ENCODE results near the gene ADGRD1.

Gene ADGRD1

GRCh38 chr12:131087991-131088700 is 134.4 kb downstream of the ADGRD1 start:
- H3K4me1 ChIP-seq (ENCODE audit: control insufficient read depth, low read length): no peaks in the 10 kb centered on the region

GRCh38 chr12:131088701-131089530 is 135.2 kb downstream of the ADGRD1 start:
- no peaks in the 10 kb centered on the region for H3K4me1 ChIP-seq (ENCODE audit: control insufficient read depth, low read length)
- H3K9me2 ChIP-seq (replicated peaks; ENCODE audit: control insufficient read depth, low read length): no peaks in the 10 kb centered on the region
- H3F3A ChIP-seq (ENCODE audit: control insufficient read depth, insufficient read depth): no peaks in the 10 kb centered on the region
- H3K27me3 ChIP-seq (ENCODE audit: control insufficient read depth, low read length): no peaks in the 10 kb centered on the region
- H3K9me3 ChIP-seq (ENCODE audit: control insufficient read depth, insufficient read depth, low read length): no peaks in the 10 kb centered on the region
- TF ChIP-seq CTCF (IDR thresholded peaks at IDR 0.05; ENCODE audit: low read depth, low read length, poor library complexity, severe bottlenecking): no peak
- no peak for TF ChIP-seq EZH2phosphoT487 (IDR thresholded peaks at IDR 0.05; ENCODE audit: borderline replicate concordance, low read length)
- no peak overlapping the region for H3K4me3 ChIP-seq (ENCODE audit: low read length)
- H3K36me3 ChIP-seq (ENCODE audit: control insufficient read depth, low read length): no peaks in the 10 kb centered on the region
- H3K4me2 ChIP-seq (ENCODE audit: low read length): no peak overlapping the region
- H3K27ac ChIP-seq (ENCODE audit: low read depth, low read length): no peak overlapping the region
- no peaks in the 10 kb centered on the region for H3K79me2 ChIP-seq (ENCODE audit: control insufficient read depth, low read length)
- H4K20me1 ChIP-seq (ENCODE audit: control insufficient read depth, insufficient read depth, low read depth, low read length): no peaks in the 10 kb centered on the region

More at GRCh38 chr12:131087991-131088700, 134.4 kb downstream of the ADGRD1 start:
- no peaks in the 10 kb centered on the region for H3K79me2 ChIP-seq (ENCODE audit: control insufficient read depth, low read length)
- H3K27ac ChIP-seq (ENCODE audit: low read depth, low read length): no peak overlapping the region
- no peak for TF ChIP-seq EZH2phosphoT487 (IDR thresholded peaks at IDR 0.05; ENCODE audit: borderline replicate concordance, low read length)
- TF ChIP-seq CTCF (IDR thresholded peaks at IDR 0.05; ENCODE audit: low read depth, low read length, poor library complexity, severe bottlenecking): no peak
- H4K20me1 ChIP-seq (ENCODE audit: control insufficient read depth, insufficient read depth, low read depth, low read length): no peaks in the 10 kb centered on the region
- H3K4me3 ChIP-seq (ENCODE audit: low read length): no peak overlapping the region
- H3K9me2 ChIP-seq (replicated peaks; ENCODE audit: control insufficient read depth, low read length): no peaks in the 10 kb centered on the region
- no peaks in the 10 kb centered on the region for H3K9me3 ChIP-seq (ENCODE audit: control insufficient read depth, insufficient read depth, low read length)
- no peak overlapping the region for H3K4me2 ChIP-seq (ENCODE audit: low read length)
- H3F3A ChIP-seq (ENCODE audit: control insufficient read depth, insufficient read depth): no peaks in the 10 kb centered on the region
- H3K27me3 ChIP-seq (ENCODE audit: control insufficient read depth, low read length): no peaks in the 10 kb centered on the region
- no peaks in the 10 kb centered on the region for H3K36me3 ChIP-seq (ENCODE audit: control insufficient read depth, low read length)

- Histone ChIP-seq H3K27me3 (ENCODE audit: control insufficient read depth, low read length) (no peaks in the 10 kb centered on the region), H3K36me3 (ENCODE audit: control insufficient read depth, low read length) (no peaks in the 10 kb centered on the region), H3K79me2 (ENCODE audit: control insufficient read depth, low read length) (no peaks in the 10 kb centered on the region), H3K27ac (ENCODE audit: low read depth, low read length) (no peak overlapping the region), H4K20me1 (ENCODE audit: control insufficient read depth, insufficient read depth, low read depth, low read length) (no peaks in the 10 kb centered on the region), H3K4me3 (ENCODE audit: low read length) (no peak overlapping the region), H3K9me2 (replicated peaks; ENCODE audit: control insufficient read depth, low read length) (no peaks in the 10 kb centered on the region), H3F3A (ENCODE audit: control insufficient read depth, insufficient read depth) (no peaks in the 10 kb centered on the region), H3K9me3 (ENCODE audit: control insufficient read depth, insufficient read depth, low read length) (no peaks in the 10 kb centered on the region), H3K4me1 (ENCODE audit: control insufficient read depth, low read length) (no peaks in the 10 kb centered on the region), H3K4me2 (ENCODE audit: low read length) (no peak overlapping the region)
- TF ChIP-seq EZH2phosphoT487 (IDR thresholded peaks at IDR 0.05; ENCODE audit: borderline replicate concordance, low read length): no peak
- TF ChIP-seq CTCF (IDR thresholded peaks at IDR 0.05; ENCODE audit: low read depth, low read length, poor library complexity, severe bottlenecking): no peak
Measured at GRCh38 chr12:131089531-131090273, 136.0 kb downstream of the ADGRD1 start.
